Measurements from ENCODE around the gene ZNF789.
"Not testable (repeated sequence)": the region's sequence is repeated elsewhere in the genome, so short reads cannot be mapped to it uniquely, and the experiment has no call there.

The ZNF789 gene

GRCh38 chr7:99472561-99473314, at the start of gene ZNF789:
TSS of gene ZNF789 (plus strand) at chr7:99472890. CDS start at chr7:99476457, 3,567 bp downstream.
- H3K9me3 ChIP-seq (ENCODE audit: control insufficient read depth, low read length), result no peaks in the 10 kb centered on the region
- H3K9ac ChIP-seq, result no peak within 1 kb of the TSS
- peak within 1 kb of the TSS; percentile 92 for H2AFZ ChIP-seq
- H3K79me2 ChIP-seq, result peaks cover 13% of the 10 kb centered on the region
- peaks cover 2% of the 10 kb centered on the region for H3K4me1 ChIP-seq
- H3K36me3 ChIP-seq (ENCODE audit: control insufficient read depth, insufficient read depth, low read length), result no peaks in the 10 kb centered on the region
- H3K27me3 ChIP-seq (ENCODE audit: control insufficient read depth, insufficient read depth, low read length), result no peaks in the 10 kb centered on the region
- peak within 1 kb of the TSS; percentile 68 for H3K4me2 ChIP-seq (ENCODE audit: low read length)
- H3K4me3 ChIP-seq (ENCODE audit: low read depth, low read length), result peak within 1 kb of the TSS; percentile 77
- peak within 1 kb of the TSS; percentile 86 for H3K27ac ChIP-seq
- peak; percentile 17 for TF ChIP-seq CTCF (IDR thresholded peaks at IDR 0.05)

GRCh38 chr7:99424932-99425730, 47.6 kb upstream of the ZNF789 start:
- Histone ChIP-seq H3K27me3 (ENCODE audit: control insufficient read depth, insufficient read depth, low read length) (no peaks in the 10 kb centered on the region), H3K27ac (no peak overlapping the region), H3K9ac (no peak overlapping the region), H3K4me3 (ENCODE audit: low read depth, low read length) (no peak overlapping the region), H3K79me2 (no peaks in the 10 kb centered on the region), H3K9me3 (ENCODE audit: control insufficient read depth, low read length) (no peaks in the 10 kb centered on the region), H3K4me2 (ENCODE audit: low read length) (no peak overlapping the region), H2AFZ (no peak overlapping the region), H3K36me3 (ENCODE audit: control insufficient read depth, insufficient read depth, low read length) (no peaks in the 10 kb centered on the region), H3K4me1 (no peaks in the 10 kb centered on the region)
- TF ChIP-seq CTCF (IDR thresholded peaks at IDR 0.05), result no peak

GRCh38 chr7:99428972-99429566, 43.6 kb upstream of the ZNF789 start:
- Histone ChIP-seq H3K4me2 (ENCODE audit: low read length) (no peak overlapping the region), H3K36me3 (ENCODE audit: control insufficient read depth, insufficient read depth, low read length) (no peaks in the 10 kb centered on the region), H2AFZ (no peak overlapping the region), H3K27me3 (ENCODE audit: control insufficient read depth, insufficient read depth, low read length) (no peaks in the 10 kb centered on the region), H3K9me3 (ENCODE audit: control insufficient read depth, low read length) (no peaks in the 10 kb centered on the region), H3K4me3 (ENCODE audit: low read depth, low read length) (no peak overlapping the region), H3K9ac (no peak overlapping the region), H3K27ac (no peak overlapping the region), H3K4me1 (no peaks in the 10 kb centered on the region), H3K79me2 (no peaks in the 10 kb centered on the region)
- no peak for TF ChIP-seq CTCF (IDR thresholded peaks at IDR 0.05)

GRCh38 chr7:99429756-99430155, 42.9 kb upstream of the ZNF789 start:
- TF ChIP-seq CTCF (IDR thresholded peaks at IDR 0.05), result no peak
- Histone ChIP-seq H3K79me2 (no peaks in the 10 kb centered on the region), H3K27me3 (ENCODE audit: control insufficient read depth, insufficient read depth, low read length) (no peaks in the 10 kb centered on the region), H3K4me2 (ENCODE audit: low read length) (no peak overlapping the region), H3K36me3 (ENCODE audit: control insufficient read depth, insufficient read depth, low read length) (no peaks in the 10 kb centered on the region), H3K4me1 (no peaks in the 10 kb centered on the region), H2AFZ (no peak overlapping the region), H3K4me3 (ENCODE audit: low read depth, low read length) (no peak overlapping the region), H3K27ac (no peak overlapping the region), H3K9ac (no peak overlapping the region), H3K9me3 (ENCODE audit: control insufficient read depth, low read length) (no peaks in the 10 kb centered on the region)

GRCh38 chr7:99431756-99432540, 40.7 kb upstream of the ZNF789 start:
- H3K4me1 ChIP-seq; H3K79me2 ChIP-seq; H3K9me3 ChIP-seq (ENCODE audit: control insufficient read depth, low read length); H2AFZ ChIP-seq; H3K27me3 ChIP-seq (ENCODE audit: control insufficient read depth, insufficient read depth, low read length); H3K4me3 ChIP-seq (ENCODE audit: low read depth, low read length); H3K36me3 ChIP-seq (ENCODE audit: control insufficient read depth, insufficient read depth, low read length); H3K9ac ChIP-seq; H3K27ac ChIP-seq; H3K4me2 ChIP-seq (ENCODE audit: low read length): not testable (repeated sequence)

All from parathyroid adenoma (tissue), 2 donors.